ENCODE measurements around the gene NUDT2.

NUDT2 gene

DNA sequence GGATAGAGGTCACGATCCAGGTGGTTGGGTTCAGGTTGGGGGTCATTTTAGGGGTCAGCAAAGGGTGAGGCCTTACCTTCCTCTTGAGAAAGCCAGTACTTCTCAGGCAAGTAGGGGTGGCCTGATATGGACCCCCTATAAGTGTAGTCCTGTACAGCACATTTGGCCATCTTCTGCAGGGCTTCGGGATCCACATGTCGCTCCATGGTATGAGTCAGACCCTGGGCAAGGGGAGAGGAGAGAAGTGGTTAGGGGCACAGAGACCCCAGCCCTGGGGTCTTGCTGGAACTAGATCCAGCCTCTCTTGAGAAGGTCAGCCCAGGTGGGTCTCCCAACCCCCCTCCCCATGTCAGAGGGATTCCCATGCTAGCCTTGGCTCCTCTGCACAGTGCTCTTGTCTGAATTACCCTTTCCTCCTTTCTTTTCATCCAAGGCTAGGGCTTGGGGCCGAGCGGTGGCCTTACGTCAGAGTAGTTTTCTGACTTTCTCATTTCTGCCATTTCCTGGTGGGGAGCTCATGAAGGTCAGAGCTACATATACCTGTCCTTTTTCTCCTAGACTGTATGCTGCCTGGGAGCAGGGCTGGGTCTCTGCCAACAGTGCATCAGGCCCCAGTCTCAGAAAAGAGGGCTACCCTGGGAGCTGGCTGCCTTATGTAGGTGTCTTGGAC, 56.3 kb downstream of the NUDT2 start:
- no peak for DNase-seq

DNA sequence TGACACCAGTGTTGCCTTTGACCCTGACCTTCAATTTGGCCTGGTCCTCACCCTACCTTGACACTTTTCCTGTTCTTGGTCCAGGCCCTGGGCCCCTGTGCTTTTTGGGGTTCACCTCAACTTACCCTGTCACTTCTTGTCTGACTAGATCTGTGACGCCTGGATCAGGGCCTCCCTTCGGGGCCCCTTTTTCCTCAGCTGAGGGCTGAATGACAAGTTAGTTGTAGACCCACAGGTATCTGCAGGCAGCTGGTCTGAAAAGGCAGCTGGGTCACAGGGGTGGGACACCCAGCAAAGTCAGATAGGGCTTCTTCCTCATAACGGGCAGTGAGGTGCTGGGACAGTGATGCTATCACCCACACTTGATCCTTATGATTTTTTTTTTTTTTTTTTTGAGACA, 57.3 kb downstream of the NUDT2 start:
- no peak for DNase-seq

DNA sequence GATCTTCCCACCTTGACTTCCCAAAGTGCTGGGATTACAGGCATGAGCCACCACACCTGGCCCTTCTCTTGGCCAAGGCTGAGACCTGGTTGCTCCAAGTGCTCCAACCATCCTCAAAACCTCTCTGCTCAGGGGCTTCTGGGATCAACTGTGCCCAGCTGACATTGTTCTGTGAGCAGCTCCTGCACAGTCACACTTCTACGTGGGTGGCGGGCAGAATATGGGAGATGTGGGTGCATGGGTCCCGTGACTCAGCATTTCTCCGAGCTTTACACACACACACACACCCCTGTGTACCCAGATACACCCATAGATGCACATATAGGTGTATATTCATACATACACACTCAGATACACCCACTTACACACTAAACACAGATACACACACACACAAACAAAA, 57.9 kb downstream of the NUDT2 start:
- DNase-seq, result no peak

- DNase-seq, result no peak
These were observed 63.1 kb downstream of the NUDT2 start for GRCh38 chr9:34392511-34392910.

Data from NCI-H524 (cell line).